Measurements from ENCODE around the gene MALRD1.

DNA sequence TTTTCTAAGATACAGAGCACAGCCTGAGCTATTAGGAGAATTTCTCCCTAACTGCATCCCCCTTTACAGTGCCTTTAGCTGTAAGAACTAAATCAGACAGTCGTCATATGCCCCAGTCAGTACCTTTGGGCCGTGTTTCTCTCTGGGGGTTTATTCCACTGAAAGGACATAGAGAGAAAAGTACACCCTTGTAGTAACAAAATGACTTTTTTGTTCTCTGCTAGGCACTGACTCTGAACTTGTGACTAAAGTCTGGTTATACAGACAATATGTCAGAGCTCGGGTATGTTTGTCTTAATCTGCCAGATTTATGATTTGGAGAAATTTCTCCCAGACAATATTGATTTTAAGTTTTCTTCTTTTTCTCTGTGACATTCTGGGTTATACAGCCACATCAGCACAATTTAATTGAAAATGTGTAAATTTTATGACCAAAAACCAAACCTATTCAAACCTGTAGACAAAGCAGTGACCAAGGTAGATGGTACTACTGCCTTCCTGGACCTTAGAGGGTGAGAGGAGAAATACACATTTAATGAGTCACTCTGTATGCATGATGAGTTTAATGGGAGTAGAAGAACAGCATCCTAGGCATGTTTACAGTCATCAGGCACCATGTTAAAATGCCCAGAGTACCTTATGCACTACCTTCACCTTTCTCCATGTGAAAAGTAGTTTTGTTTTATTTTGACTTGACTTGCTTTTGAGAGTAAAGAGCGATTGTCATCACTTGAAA lies 611.5 kb downstream of the MALRD1 start:
- TF ChIP-seq, protein P1, sequence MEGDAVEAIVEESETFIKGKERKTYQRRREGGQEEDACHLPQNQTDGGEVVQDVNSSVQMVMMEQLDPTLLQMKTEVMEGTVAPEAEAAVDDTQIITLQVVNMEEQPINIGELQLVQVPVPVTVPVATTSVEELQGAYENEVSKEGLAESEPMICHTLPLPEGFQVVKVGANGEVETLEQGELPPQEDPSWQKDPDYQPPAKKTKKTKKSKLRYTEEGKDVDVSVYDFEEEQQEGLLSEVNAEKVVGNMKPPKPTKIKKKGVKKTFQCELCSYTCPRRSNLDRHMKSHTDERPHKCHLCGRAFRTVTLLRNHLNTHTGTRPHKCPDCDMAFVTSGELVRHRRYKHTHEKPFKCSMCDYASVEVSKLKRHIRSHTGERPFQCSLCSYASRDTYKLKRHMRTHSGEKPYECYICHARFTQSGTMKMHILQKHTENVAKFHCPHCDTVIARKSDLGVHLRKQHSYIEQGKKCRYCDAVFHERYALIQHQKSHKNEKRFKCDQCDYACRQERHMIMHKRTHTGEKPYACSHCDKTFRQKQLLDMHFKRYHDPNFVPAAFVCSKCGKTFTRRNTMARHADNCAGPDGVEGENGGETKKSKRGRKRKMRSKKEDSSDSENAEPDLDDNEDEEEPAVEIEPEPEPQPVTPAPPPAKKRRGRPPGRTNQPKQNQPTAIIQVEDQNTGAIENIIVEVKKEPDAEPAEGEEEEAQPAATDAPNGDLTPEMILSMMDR (conservative IDR thresholded peaks at IDR 0.05 in 1 of 2, IDR thresholded peaks at IDR 0.05 in 1 of 2; ENCODE audit: low read depth in 1 of 2, low read length in 2 of 2), result no peak
- TF ChIP-seq EZH2 (IDR thresholded peaks at IDR 0.05; ENCODE audit: low read length, missing control alignments), result no peak

Data from fibroblast of lung (primary cell).